Activated T-cell treated with anti-CD3 and anti-CD28 coated beads for 4 hours (primary cell): ENCODE data around the gene CACNA2D4.

Experiments used
- DNase-seq: peaks from one replicate; pipeline ENCODE4 v3.0.0-alpha.2; 2020

The CACNA2D4 gene

DNA sequence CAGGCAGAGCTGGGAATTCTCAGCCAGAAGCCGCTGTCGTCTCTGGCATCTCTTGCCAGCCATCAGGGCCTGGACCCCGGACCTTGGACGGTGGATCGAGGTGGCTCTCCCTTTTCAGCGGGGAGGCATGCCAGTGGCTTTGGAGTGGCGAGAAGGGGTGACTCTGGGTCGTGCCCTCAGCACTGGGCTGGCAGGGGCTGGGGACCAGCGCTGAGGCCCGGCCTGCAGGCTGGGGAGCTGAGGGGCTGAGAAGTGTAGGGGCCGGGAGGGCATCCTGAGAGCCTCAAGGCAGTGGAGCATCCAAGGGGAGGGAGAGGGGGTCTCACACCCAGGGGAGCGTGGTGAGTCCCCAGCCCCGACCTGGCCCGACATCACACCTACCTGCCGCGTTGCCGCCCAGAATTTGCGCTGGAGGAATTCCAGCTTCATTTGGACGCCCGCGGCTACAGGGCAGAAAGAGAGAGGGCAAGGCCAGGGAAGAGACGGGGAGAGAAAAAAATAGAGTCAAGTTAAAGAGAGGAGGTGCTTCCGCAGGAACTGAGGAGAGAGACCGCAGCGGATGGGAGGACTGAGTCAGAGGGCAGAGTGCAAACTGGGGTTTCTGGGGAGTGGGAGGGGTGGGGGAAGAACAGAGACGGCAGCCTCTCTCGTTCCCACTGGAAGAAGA is 107.0 kb downstream of the CACNA2D4 start:
- DNase-seq: peak; percentile 34

GRCh38 chr12:1810931-1811280 is 107.5 kb downstream of the CACNA2D4 start:
- DNase-seq: no peak

DNA sequence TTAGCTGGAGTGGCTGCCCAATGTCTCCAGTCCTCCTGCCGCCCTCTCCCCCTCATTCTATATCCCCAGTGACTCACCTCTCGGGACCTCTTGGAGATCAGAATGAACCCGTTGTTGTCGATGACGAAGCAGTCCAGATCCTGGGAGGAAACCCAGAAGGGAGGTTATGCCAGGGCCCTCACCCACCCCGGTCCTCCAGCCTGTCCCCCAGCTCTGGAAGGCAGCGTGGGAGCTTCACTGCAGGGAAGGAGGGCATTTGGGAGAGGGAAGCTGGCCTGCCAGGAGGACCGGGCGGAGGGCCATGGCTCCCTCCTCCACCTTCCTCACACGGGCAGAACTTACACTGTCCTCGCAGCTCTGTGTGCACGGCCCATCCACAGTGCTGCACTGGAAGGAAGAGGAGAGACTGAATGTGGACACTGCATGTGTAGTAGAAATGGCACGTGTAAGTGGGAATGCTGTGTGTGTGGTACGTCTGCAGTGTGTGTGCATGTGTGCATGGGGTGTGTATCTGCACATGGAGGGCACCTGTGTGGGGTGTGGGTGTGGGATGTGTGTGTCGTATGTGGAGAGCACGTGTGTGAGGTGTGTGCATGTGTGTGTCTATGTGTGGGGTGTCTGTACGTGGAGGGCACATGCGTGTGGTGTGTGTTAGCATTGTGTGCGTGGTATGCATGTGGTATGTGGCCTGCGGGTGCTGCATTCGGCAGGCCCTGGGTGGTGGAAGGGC is 108.1 kb downstream of the CACNA2D4 start:
- no peak for DNase-seq

- no peak for DNase-seq
Measured at GRCh38 chr12:1809591-1810190, 108.8 kb downstream of the CACNA2D4 start.

DNA sequence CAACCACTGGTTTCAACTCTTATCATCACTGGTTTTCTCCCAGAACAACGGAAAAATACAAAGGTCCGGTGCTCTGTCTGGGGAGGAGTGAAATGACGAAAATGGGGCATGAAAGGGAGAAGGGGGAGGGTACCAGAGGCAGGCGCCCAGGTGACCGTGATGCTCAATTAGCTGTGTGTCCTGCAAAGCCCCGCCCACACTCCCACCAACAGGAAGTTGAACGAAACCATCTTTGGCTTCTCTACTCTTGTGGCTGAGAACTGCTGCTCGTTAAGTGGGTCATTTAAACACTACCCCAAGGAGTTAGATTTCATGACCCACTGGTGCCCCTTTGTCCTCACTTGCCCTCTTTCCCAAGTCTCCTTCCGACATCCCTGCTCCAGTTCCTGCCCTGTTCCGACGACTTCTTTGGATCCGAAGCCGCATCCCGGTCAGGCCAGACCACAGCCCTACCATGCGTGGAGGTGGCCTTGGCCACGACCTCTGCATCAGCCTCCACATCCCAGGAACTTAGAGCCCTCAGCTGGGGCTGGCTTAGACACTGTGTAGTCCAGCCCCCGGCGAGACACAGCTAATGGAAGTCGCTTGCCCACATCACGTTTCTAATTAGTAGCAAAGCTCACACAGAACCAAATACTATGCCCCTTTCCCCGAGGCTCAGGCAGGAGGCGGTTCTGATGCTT is 109.5 kb downstream of the CACNA2D4 start:
- DNase-seq: no peak

DNA sequence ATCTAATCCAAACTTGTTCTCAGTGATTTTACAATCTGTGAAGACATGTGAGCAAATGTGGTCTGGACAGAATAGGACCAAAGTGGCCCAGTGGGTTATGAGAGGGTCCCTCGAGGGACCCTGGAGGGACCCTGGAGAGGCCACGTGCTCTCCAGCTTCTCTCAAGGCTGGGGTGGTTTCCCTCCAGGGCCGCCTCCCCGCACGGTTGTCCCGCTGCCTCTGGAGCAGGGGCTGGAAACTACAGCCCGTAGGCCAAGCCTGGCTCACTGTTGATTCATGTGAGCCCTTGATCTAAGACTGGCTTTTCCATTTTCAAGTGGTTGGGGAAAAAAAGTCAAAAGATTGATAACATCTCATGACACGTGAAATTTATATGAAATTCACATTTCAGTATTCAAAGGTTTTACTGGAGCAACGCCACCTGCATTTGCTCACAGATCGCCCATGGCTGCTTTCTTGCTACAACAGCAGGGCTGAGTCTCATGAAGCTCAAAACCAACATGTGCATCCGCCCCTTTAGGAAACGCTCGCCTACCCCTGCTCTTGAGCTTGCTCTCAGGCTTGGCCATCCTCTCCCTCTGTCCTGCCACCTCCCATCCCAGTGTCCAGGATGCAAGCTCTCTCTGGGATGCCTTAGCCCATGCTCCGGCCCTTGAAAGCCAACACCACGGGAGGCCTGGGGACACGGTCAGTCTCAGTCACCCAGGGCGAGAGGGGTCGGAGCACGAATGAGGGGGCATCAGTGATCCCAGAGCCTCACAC is 110.2 kb downstream of the CACNA2D4 start:
- no peak for DNase-seq

DNA sequence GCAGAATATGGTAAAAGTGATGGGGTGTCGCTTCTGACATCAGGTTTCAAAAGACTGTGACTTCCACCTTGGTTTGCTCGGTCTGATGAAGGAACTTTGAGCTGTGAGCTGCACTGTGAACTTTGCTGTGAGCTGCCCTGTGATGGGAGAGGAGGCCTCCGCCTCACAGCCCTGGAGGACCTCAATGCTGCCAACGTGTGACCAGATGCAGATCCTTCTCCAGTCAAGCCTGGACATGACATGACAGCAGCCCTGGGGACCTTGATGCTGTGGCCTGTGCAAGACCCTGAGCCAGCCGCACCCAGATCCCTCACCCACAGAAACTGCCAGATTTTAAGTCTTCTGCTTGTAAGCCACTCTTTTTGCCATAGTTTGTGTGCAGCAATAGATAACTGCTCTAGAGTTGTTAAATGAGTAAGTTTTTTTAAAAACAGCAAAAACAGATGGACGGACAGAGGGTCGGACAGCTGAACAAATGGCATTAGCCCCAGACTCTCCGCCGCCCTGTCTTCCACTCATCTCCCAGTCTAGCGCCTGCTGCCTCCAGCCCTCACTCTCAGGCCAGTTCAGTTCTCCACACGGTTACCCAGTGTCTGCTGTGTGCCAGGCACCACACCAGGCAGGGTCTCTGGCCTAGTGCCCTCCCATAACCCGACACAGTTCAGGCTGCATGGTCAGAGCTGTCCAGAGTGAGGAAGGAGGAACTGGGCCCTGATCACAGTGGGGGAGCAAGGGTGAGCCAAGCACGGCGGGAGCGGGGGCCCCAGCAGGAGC is 111.2 kb downstream of the CACNA2D4 start:
- DNase-seq: no peak

DNA sequence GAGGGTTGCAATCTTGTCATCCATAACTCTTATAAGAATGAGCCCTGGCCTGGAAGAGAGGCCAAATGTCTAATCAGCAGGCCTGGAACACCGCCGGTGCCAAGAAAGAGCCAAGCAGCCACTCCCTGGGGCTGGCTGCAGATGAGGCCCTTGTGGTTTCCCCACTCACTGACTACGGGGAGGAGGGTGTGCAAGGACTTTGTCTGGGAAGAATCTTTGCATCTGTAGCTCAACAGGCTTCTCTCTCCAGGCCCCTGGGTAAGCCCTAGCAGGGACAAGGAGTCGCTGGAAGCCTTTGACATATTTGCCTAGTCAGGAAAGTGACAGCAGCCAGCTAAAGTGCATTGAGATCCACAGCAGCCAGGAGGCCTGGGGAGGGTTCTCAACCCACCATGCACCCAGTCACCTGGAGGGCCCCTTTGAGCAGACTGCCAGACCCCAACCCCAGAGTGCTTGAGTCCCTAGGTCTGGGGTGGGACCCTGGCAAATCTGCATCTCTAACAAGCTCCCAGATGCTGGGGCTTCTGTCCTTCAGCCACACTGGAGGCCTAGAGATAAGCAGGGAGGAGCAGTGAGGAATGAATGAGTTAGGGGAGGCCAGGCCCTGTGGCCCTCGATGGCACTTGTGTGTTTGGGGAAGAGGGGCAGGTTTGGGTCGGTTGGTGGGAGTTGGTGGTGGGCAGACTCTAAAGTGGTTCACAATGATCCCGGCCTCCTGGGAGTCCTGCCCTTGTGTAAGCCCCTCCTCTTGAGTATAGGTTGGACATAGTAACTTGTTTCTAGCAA is 112.0 kb downstream of the CACNA2D4 start:
- no peak for DNase-seq

DNA sequence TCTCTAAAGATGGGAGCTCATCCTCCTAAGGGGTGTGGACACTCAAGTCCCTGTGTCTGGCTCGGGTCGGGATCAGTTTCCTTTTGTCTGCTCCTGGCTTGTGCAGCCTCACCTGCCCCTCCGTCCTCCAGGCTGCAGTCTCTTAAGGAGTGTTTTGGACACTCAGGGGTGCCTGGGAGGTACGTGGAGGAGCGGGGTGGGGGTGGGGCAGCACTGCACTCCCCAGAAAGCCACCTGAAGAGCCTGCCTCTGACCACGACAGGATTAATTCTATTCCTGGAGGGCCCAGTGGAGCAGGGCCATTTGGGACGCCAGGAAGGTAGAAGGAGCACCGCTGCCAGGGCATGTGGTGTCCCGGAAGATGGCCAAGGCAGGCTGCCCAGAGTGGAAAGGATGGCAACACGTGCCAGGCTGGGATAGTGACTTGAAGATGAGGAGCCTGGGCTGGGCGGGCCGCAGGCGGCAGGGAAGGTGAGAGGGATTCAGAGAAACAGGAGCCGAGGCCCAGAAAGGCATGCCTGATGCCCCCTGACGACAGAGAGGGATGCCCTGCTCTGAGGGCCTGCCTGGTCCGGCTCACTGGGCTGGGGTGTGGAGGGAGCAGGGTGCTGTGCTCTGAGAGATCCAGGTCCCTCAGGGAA is 112.9 kb downstream of the CACNA2D4 start:
- no peak for DNase-seq

DNA sequence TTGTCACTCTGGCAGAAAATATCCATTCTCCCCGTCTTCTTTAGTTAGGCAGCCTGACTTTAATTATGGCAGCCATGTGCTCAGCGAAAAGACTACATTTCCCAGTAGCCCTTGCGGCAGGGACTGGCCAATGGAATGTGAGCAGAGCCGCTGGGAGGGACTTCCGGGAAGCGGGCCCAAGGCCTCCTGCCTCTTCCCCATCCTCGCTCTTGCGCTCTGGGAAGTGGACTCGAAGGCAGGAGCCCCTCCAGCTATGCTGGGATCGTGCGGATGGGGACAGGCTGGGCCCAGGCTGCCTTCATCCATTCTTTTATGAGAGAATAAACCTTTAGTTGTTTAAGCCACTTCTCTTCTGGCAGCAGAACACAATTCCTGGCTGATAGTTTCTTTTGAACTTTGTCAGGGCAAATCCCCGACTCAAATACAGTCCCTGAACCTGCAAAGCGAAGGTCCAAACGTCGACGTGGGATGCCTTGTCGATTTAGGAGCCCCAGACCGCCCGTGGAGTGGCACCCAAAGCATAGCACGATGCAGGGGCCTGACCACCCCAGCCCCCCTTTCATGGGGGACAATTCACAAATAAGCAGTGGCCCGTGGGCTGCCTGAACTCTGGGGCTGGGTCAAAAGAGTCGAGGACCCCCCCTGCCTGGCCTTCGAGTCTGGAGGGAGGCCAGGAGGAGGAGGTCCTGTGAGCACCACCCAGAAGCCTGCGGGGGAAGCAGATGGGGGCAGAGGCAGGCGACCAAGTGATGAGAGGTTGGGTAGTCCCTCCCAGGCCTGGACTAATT is 113.7 kb downstream of the CACNA2D4 start:
- DNase-seq: peak; percentile 82

- no peak for DNase-seq
Measured at GRCh38 chr12:1803736-1804135, 114.7 kb downstream of the CACNA2D4 start.

- no peak for DNase-seq
Measured at GRCh38 chr12:1801303-1801975, 117.0 kb downstream of the CACNA2D4 start.

GRCh38 chr12:1800401-1801302 is 117.8 kb downstream of the CACNA2D4 start:
- no peak for DNase-seq

GRCh38 chr12:1799882-1800400 is 118.5 kb downstream of the CACNA2D4 start:
- DNase-seq: no peak

DNA sequence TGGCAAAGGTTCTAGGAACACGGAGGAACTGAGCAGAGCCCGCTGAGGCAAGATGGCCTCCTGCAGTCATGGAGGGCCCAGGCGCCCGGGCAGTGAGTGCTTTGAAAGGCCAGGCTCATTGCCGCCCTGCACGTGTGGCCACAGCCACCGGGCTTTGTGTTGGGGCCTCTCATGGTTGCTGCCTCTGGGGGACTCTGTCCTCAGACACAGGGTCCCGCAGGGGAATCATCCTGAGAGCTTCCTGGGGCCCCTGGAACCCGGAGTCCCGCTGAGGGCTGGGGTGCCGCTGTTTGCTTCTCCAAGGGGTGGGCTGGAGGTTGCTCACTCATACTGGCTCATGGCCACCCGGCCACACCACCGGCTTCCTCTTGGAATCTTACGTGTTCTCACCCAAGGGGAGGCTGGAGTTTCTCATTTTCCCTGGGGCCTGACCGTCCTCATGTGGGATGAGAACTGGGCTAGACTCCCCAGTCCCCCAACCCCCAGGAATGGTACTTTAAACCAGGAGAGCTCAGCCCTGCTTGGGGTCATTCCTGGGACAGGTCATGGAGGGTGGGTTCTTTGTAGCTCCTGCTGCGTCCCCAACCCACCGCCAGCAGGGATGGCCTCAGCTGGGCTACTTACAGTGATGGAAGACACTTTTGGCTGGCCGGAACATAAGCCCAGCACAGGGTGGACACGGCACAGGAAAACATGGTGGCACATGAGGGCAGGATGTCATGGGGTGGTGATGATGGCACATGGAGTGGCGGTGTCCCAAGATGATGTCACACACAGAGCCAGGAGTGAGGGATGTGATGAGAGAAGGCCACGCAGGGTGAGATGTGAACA is 119.2 kb downstream of the CACNA2D4 start:
- DNase-seq: no peak

- no peak for DNase-seq
Measured at GRCh38 chr12:1798641-1799020, 119.8 kb downstream of the CACNA2D4 start.

DNA sequence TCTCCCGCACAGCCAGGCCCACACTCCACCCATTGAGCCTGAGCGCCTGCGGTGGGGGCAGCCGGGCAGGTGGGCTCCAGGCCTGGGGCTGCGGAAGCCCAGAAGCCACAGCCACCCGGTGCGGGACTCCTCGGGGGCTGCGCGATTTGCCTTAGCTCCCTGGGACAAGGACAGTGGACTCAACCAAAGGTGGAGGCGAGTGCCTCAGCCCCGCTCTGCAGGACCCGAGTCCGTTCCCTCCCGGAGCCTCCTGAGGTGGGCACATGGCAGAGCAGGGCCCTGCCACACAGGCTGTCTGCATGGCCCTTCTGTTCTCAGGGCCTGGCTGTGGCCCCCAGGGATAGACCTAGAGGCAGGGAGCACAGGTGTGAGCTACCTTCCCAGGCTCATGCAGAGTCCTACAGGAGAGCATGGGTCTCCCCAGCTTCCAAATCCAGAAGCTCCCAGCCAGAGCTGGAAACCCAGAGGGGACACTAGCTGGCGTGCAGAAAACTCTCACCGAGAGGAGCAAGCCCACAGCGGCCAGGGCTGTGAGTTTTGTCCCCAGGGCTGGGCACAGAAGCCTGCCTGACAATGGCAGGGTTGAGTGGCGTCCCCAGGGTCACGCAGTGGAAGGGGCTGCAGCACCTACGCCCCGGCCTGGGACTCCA is 120.3 kb downstream of the CACNA2D4 start:
- no peak for DNase-seq
